Hindlimb muscle (tissue), 1 donor: Measurements from ENCODE around the gene WDR53. TPM values are rescaled to one million over a fixed set of nuclear protein-coding genes. Genes with fewer than 3 reads are reported as not detected.
A peak's percentile ranks its signal among the peaks of the same experiment; 100 is the strongest.
"Not testable (repeated sequence)": the region's sequence is repeated elsewhere in the genome, so short reads cannot be mapped to it uniquely, and the experiment has no call there.

Source experiments
- DNase-seq: peaks from one replicate; pipeline ENCODE4 v3.0.0-alpha.2; 2013
- polyA plus RNA-seq: library from polyadenylated mRNA; unstranded; fragments of 120-200 nt; gene quantifications from one replicate; pipeline ENCODE4 v1.2.1, GENCODE V29; 2013; ENCODE audit not compliant: insufficient read length

WDR53 gene
- polyA plus RNA-seq, result 8.9 TPM

- peak; percentile 96 for DNase-seq
Measured at GRCh38 chr3:196568246-196569002, at the start of gene WDR53, which contains the start of gene FBXO45. WDR53 (minus strand) TSS chr3:196568554; CDS start chr3:196561475, 7,079 bp downstream. FBXO45 (plus strand) TSS chr3:196568660; CDS start chr3:196568985, 325 bp downstream.

GRCh38 chr3:196617256-196617655, 48.9 kb upstream of the WDR53 start:
- DNase-seq, result no peak

DNA sequence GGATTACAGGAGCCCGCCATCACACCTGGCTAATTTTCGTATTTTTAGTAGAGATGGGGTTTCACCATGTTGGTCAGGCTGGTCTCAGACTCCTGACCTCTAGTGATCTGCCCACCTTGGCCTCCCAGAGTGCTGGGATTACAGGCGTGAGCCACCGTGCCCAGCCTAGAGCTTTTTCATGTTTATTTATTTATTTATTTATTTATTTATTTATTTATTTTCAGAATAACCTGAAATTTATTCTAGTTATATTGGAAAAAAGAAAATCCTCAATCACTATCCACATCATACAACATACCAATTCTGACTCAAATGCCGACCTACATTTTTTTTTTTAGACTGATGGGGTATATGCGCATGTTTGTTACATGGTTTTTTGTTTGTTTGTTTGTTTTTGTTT, 46.9 kb upstream of the WDR53 start:
- DNase-seq, result not testable (repeated sequence)

GRCh38 chr3:196611761-196612483, 43.6 kb upstream of the WDR53 start:
- no peak for DNase-seq

GRCh38 chr3:196609805-196610515, 41.6 kb upstream of the WDR53 start:
- DNase-seq, result no peak

DNA sequence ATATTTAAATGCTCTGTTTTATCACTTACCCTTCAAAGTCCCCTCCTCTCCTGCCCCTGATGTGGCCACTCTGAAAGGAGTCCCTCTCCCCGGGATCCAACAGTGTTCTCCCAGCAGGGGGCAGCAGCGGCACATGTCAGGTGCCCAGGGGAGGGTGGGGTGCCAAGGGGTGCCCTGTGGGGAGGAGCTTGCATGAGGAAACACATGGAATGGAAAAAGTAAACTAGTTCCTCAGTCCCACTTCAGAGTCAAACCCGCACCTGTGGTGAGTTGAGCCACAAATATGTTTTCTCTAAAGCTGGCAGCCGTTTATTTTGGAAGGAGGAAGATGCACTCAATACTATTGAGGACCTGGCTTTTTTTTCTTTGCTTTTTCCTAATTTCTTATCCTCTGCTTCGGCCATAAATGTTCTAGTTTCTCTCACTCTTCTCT, 41.0 kb upstream of the WDR53 start:
- DNase-seq, result peak; percentile 68

DNA sequence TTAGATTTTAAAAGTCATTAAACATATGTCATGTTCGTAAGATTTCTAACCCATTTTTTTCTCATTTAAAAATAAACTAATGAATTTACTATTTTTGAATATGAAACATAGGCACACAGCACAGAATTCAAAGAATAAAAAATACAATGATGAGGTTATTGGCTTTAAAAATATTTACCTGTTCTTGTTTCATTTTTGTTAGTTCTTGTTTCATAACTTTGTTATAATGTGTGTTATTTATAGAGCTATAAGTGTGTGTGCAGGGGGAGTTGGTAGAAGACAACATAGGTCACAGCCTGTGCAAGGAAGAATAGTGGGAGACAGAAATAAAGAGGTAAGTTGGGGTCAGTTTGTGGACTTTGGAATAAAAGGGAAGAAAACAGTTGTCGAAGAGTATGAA, 40.3 kb upstream of the WDR53 start:
- no peak for DNase-seq

DNA sequence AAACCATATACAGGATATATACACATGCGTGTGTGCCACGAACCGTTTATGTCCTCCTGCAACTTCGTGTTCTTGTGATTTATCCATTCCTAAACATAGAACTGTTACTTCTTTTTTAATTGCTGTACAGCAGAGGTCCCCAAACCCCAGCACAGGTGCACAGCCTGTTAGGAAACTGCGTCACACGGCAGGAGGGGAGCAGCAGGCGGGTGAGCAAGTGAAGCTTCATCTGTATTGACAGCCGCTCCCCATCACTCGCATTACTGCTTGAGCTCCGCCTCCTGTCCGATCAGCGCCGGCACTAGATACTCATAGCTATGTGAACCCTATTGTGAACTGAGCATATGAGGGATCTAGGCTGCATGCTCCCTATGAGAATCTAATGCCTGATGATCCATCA, 36.2 kb upstream of the WDR53 start:
- DNase-seq, result no peak

- DNase-seq, result no peak
Measured at GRCh38 chr3:196603683-196604082, 35.3 kb upstream of the WDR53 start.

GRCh38 chr3:196602673-196603072, 34.3 kb upstream of the WDR53 start:
- DNase-seq, result no peak

DNA sequence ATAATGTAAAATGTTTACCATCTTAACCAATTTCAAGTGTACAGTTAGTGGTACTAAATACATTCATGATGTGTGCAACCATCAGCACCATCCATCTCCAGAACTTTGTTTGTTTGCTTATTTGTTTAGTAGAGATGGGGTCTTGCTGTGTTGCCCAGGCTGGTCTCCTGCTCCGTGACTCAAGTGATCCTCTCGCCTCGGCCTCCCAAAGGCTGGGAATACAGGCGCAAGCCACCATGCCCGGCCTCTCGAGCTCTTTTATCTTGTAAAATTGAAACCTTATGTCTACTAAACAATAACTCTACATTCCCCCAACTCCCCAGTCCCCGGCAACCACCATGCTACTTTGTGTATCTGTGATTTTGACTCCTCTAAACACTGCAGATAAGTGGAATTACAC, 32.0 kb upstream of the WDR53 start:
- no peak for DNase-seq

DNA sequence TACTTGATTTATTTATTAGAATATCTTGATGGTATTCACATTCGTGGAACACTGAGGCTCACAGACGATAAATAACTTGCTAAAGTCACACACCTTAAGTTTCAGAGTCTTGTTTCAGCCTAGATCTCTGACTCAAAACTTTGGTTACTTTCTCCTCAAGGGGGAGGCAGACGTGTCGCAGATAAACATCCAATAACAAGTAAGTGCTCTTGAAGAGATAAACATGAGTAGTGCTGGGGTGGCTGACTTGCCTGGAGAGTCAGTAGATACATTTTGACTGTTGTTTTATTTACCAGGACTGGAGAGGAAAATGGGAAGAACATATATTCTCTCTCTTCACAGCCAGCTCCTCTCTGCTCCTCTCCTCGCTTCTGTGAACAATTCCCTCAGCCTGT, 31.4 kb upstream of the WDR53 start:
- DNase-seq, result no peak

GRCh38 chr3:196597971-196598733, 29.8 kb upstream of the WDR53 start:
- not testable (repeated sequence) for DNase-seq

DNA sequence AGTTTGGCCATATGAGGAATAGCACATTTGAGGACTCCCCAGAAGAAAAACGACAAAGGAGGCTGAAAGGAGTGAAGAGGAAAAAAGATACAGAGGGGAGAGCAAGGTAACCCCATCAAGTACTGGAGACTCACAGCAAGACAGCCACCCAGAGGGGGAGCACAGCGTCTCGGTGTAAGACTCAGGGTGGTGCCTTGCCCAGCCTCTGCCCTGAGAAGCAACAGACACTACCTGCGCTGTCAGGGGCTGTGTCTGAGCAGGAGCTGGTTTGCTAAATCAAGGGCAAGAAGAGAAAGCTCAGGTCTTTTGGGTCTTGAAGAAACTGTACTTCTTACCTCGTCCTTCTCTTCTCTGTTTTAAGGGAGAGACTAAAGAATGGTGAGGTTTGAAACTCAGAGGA, 28.0 kb upstream of the WDR53 start:
- DNase-seq, result no peak

DNA sequence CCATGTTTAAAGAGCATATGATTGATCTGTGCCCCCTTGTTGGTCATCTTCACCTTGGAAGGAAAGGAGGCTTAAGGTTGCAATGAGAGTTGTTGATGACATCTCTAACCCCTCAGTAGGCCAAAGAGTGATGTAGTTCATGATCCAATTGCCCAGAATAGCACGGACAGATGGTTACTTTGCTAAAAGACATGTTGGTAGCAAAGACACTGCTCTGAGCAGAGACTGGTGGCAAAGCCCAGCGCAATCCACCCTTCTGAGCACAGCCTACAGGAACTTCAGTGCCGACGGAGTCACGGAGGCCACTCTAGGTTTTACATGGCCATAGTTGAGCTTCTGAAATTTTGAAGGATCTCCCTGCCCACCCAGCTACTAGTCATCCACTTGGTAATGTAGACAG, 21.9 kb upstream of the WDR53 start:
- DNase-seq, result no peak

DNA sequence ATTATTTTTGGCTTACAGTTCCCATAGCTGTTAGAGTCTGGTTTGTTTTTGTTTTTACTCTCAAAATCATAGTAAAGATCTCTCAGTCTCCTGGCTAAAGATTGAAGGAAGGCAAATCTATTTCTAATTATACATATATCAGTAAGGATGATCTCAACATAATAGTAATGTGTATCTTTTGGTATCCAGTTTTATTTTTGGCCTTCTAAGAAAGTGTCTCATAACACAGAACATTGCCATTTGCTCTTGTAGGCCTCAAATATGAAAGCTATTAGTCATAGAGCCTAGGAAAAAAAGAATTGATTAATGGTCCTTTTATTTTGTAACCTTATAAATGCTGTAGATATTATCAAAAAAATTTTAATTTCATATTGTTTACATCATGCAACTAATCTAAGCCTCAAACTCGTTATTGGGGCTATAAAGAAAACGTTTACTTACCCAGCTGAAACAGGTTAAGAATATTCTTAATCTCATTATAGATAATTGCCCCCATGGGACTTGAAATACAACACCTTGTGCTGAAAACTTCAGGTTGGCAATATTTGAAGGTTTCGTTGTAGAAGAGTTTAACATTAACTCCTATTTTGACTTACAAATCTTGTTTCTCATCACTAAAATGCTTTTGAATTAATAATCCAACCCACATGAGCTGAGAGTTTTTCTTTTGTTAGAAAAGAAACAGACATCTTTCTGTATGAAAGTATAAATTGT, 16.8 kb upstream of the WDR53 start:
- no peak for DNase-seq

- no peak for DNase-seq
Measured at GRCh38 chr3:196572389-196572788, 4.0 kb upstream of the WDR53 start.

GRCh38 chr3:196570332-196570731, 2.0 kb upstream of the WDR53 start:
- not testable (repeated sequence) for DNase-seq

DNA sequence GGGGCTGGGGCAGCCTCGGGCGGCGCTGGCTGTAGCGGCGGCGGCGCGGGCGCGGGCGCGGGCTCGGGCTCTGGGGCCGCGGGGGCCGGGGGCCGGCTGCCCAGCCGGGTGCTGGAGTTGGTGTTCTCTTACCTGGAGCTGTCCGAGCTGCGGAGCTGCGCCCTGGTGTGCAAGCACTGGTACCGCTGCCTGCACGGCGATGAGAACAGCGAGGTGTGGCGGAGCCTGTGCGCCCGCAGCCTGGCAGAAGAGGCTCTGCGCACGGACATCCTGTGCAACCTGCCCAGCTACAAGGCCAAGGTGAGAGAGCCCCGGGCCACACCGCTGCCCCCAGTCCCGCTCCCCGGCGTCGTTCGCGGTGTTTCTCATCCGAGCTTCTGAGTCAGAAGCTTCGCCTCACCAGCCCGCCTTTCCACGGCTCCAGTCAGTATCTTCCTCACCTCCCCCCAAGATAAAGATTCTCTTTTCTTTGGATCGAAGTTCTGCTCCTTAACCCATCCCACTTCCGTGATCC, 706 bp upstream of the WDR53 start:
- peak; percentile 8 for DNase-seq

GRCh38 chr3:196563721-196564225, 4.6 kb downstream of the WDR53 start:
- no peak for DNase-seq

GRCh38 chr3:196559826-196560225, 8.5 kb downstream of the WDR53 start:
- DNase-seq, result no peak
